Smooth muscle cell of the brain vasculature (primary cell): ENCODE results near the gene PEG3.
"Not testable (repeated sequence)": the region's sequence is repeated elsewhere in the genome, so short reads cannot be mapped to it uniquely, and the experiment has no call there.

Experiments
- DNase-seq: peaks from one replicate; pipeline ENCODE4 v3.0.0-alpha.2; 2012; ENCODE audit warnings: low read depth, low spot score

Gene PEG3

GRCh38 chr19:56840451-56841192 lies at the start of gene PEG3, which contains the start of gene ZIM2:
Gene PEG3, minus strand, starts transcription at chr19:56840726. Its CDS starts 16,071 bp downstream, at chr19:56824655.
Gene ZIM2, minus strand, starts transcription at chr19:56840726. Its CDS starts 16,449 bp downstream, at chr19:56824277.
- no peak for DNase-seq

GRCh38 chr19:56885173-56885985 lies 44.9 kb upstream of the PEG3 start:
- no peak for DNase-seq

DNA sequence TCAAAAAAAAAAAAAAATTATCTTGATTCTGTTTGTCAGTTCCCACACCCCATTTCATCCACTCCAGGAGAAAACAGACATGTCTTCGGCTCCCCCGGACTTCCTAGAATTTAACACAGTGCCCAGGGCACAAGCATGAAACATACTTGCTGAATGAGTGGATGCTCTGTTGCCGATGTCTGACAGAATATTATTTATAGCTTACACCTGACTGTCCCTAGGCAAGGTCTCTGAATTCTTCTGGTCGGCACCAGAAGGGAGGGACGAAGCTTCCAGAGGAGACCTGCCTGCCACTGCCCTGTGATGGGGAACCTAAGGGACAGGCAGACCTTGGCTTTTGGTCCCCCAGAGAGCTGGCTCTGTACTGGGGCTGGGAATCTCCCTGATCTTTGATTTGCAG lies 43.9 kb upstream of the PEG3 start:
- DNase-seq, result no peak

DNA sequence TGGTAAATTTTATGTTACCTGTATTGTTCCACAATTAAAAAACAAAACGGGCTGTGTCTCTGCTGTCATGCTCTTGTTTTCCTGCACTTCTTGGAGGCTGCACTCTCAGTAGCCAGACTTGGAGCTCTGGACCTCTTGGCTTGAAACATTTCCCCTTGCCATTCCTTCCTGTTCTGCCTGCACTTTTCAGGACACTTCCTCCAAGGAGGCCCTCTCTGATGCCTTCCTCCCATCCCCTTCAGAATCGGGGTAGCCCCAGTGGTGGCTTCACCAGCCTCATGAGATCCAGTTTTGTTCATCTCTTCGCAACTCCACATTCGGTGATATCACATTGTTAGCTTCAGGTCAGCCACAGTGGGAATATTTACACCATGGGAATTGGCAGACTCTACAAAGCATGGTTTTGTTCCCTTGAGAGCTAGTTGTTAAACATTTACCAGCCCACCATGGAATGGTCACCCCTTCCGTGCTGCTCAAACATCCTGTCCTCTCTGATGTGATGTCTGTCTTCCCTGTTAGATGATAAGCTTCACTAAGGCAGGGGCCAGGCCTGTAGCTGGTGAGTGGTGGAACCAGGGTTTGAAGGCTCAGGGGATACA lies 40.2 kb upstream of the PEG3 start:
- DNase-seq, result no peak

- DNase-seq, result no peak
Measured at GRCh38 chr19:56877069-56877715, 36.7 kb upstream of the PEG3 start.

- DNase-seq, result no peak
Measured at GRCh38 chr19:56875717-56876116, 35.2 kb upstream of the PEG3 start.

DNA sequence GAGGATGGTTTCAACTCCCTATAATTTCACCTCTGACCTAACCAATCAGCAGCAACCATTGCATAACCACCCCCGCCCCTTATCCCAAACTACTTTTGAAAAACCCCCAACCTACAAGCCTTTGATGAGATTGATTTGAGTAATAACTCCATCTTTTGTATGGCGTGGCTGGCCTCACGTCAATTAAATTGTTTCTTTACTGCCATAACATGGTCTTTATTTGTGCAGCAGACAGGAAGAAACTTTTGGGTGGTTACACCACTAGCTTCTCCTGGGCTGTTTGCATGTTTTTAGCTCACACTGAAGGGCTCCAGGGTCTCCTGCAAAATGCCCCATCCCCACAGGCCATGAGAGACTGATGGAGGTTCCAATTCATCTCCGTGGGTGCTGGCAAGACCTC lies 34.0 kb upstream of the PEG3 start:
- DNase-seq, result no peak

GRCh38 chr19:56873493-56873892 lies 33.0 kb upstream of the PEG3 start:
- DNase-seq, result no peak

DNA sequence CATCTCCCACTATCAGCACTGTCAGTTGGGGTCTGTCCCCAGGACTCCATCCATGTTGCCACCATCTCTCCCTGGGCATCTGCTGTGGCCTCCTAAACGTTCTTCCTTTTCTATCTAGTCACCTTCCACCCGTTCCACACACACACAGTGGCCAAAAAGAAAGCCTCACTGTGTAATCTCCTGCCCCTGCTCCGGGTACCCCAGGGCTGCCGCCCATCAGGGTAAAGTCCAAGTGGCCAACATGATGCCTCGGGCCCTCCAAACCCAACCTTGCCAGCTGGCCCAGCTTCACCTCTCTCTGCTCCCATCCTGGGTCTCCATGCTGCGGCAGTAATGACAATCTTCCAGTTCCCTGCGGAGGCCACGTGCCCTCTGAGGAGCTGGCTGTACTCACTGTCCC lies 29.4 kb upstream of the PEG3 start:
- no peak for DNase-seq

DNA sequence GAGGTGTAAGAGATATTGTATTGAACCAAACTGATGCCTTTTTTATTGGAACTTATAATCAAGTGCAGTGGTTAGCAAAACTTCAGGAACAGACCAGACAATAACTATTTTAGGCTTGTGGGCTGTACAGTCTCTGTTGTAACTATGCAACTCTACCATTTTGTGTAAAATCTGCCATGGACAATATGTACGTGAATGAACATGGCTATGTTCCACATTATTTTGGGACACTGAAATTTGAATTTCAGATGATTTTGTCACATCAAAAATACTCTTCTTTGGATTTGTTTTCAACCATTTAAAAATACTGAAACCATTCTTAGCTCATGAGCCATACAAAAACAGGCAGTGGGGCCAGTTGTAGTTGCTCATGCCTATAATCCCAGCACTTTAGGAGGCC lies 27.9 kb upstream of the PEG3 start:
- DNase-seq, result no peak

GRCh38 chr19:56866538-56866937 lies 26.0 kb upstream of the PEG3 start:
- DNase-seq, result no peak

- DNase-seq, result no peak
Measured at GRCh38 chr19:56864443-56865125, 24.1 kb upstream of the PEG3 start.

DNA sequence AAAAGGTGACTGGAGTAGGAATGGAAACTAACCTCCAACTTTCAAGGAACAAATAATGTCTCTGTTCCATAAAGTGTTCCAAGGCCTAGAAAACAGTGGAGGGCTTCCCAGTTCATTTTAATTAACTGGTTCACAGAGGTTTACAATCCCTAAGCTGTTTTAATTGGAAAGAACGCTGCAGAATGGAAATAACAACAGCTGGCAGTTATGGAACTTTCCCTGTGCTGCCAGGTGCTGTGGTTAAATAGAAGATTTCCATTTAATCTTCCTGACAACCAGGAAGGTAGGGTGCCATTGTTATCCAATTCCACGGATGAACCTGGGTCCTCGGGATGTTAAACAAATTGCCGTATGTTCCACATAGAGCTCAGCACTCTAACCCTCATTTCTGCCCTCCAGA lies 22.2 kb upstream of the PEG3 start:
- DNase-seq, result no peak

DNA sequence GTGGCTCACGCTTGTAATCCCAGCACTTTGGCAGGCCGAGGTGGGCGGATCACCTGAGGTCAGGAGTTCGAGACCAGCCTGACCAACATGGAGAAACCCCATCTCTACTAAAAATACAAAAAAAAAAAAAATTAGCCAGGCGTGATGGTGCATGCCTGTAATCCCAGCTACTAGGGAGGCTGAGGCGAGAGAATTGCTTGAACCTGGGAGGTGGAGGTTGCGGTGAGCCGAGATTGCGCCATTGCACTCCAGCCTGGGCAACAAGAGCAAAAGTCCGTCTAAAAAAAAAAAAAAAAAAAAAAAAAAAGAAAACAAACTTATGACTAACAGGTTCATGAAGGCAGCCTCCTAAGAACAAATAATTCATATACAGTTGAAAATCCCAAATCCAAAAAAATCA lies 19.9 kb upstream of the PEG3 start:
- not testable (repeated sequence) for DNase-seq

- no peak for DNase-seq
Measured at GRCh38 chr19:56858026-56858425, 17.5 kb upstream of the PEG3 start.

- no peak for DNase-seq
Measured at GRCh38 chr19:56856822-56857221, 16.3 kb upstream of the PEG3 start.

DNA sequence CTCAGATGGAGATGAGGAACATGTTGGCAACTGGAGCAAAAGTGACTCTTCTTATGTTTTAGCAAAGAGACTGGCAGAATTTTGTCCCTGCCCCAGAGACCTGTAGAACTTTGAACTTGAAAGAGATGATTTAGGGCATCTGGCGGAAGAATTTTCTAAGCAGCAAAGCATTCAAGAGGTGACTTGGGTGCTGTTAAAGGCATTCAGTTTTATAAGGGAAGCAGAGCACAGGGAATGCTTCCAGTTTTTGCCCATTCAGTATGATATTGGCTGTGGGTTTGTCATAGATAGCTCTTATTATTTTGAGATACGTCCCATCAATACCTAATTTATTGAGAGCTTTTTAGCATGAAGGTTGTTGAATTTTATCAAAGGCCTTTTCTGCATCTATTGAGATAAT lies 11.8 kb upstream of the PEG3 start:
- DNase-seq, result not testable (repeated sequence)

DNA sequence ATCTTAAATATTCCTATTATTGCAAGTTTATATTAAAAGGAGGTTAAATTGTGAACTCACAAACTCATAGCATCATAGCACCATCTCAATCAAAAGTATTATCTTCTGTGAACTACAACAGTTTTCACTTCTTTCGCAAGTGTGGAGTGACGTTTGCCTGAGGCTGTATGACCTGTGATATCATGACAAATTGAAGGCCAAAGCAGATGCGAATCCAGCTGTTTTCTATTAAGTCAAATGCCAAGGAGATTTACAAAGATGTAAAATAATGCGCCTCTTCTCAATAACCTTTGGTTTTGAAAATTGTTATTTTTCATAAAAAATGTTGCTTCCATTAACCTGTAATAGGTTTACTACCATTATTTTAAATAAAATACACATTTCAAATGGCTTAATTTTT lies 7.6 kb upstream of the PEG3 start:
- no peak for DNase-seq

DNA sequence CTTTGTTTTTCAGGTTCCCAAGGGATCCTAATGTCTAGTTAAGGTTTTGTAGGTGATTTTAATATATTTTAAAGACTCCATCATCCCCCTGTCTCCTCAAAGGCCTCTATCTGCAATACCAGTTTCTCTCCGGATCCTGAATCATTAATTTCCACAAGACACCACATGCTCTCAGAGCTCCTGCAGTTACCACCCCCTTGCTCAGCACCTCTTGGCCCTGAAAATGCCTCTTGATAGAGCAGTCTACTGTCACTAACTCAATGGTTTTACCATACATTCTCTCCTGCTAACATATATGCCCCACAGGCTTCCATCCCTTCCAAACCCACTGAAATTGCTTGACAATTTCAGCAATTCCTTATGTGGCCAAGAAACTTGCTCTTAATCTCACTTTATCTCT lies 1.9 kb upstream of the PEG3 start:
- DNase-seq, result no peak

- DNase-seq, result no peak
Measured at GRCh38 chr19:56841193-56841543, 642 bp upstream of the PEG3 start.

- no peak for DNase-seq
Measured at GRCh38 chr19:56839652-56840450, 675 bp downstream of the PEG3 start.
